Fibroblast of lung (primary cell): ENCODE measurements around the gene PLXNA2. TPM values are rescaled to one million over a fixed set of nuclear protein-coding genes. Genes with fewer than 3 reads are reported as not detected.
A peak's percentile ranks its signal among the peaks of the same experiment; 100 is the strongest.

ENCODE experiments used
- DNase-seq, 2 donors: peaks; one replicate each; pipeline versions ENCODE4 v3.0.0 to v3.0.0-alpha.2; 2010; ENCODE audit warnings: low read depth in 2 of 2
- H2AFZ ChIP-seq: 2 replicates; pipeline ENCODE4 v1.5.1; 2012; ENCODE audit warnings: low read length, control low read depth, inconsistent platforms
- H3K27ac ChIP-seq: 2 replicates; pipeline ENCODE4 v1.5.1; 2011; ENCODE audit warnings: low read length, control low read depth; ENCODE audit not compliant: insufficient read depth
- H3K27me3 ChIP-seq: 2 replicates; pipeline ENCODE4 v1.5.1; 2011; ENCODE audit warnings: mild to moderate bottlenecking, low read length; ENCODE audit not compliant: control insufficient read depth, insufficient read depth
- H3K36me3 ChIP-seq: 2 replicates; pipeline ENCODE4 v1.5.1; 2011; ENCODE audit warnings: low read length; ENCODE audit not compliant: control insufficient read depth, insufficient read depth
- H3K4me1 ChIP-seq: 2 replicates; pipeline ENCODE4 v1.5.1; 2011; ENCODE audit warnings: low read length; ENCODE audit not compliant: control insufficient read depth, insufficient read depth; ENCODE audit errors: extremely low read depth
- H3K4me2 ChIP-seq: 2 replicates; pipeline ENCODE4 v1.5.1; 2011; ENCODE audit warnings: low read length, control low read depth; ENCODE audit not compliant: insufficient read depth; ENCODE audit errors: extremely low read depth
- H3K4me3 ChIP-seq, 4 experiments: fragments of 200-600 bp in 1 of 4; sonication (generic) in 1 of 4; replicated peaks in 1 of 4; 2 replicates each; pipeline ENCODE4 v1.5.1; 2011 to 2016; ENCODE audit warnings: low read length in 4 of 4, low read depth in 3 of 4, mild to moderate bottlenecking in 3 of 4, control low read depth in 2 of 4, inconsistent platforms in 1 of 4, mixed read lengths in 1 of 4; ENCODE audit not compliant: insufficient read depth in 1 of 4; ENCODE audit errors: control extremely low read depth in 1 of 4
- H3K79me2 ChIP-seq: 2 replicates; pipeline ENCODE4 v1.5.1; 2012; ENCODE audit warnings: mild to moderate bottlenecking, low read length, inconsistent platforms; ENCODE audit not compliant: control insufficient read depth, insufficient read depth
- H3K9ac ChIP-seq: 2 replicates; pipeline ENCODE4 v1.5.1; 2011; ENCODE audit warnings: mild to moderate bottlenecking, low read length, control low read depth; ENCODE audit not compliant: insufficient read depth
- H3K9me3 ChIP-seq: 2 replicates; pipeline ENCODE4 v1.5.1; 2012; ENCODE audit warnings: low read depth, low read length; ENCODE audit not compliant: control insufficient read depth, insufficient read depth
- H4K20me1 ChIP-seq: 2 replicates; pipeline ENCODE4 v1.5.1; 2011; ENCODE audit warnings: low read length; ENCODE audit not compliant: control insufficient read depth, insufficient read depth; ENCODE audit errors: extremely low read depth
- EZH2 ChIP-seq: IDR thresholded peaks from 2 replicates; pipeline ENCODE4 v1.5.1; 2012; ENCODE audit warnings: low read length, control low read depth, mild to moderate bottlenecking; ENCODE audit errors: missing control alignments
- polyA plus RNA-seq, 2 donors: library from polyadenylated mRNA; depleted of rRNA in 1 of 2; stranded (reverse) in 1 of 2; unstranded in 1 of 2; fragments of >200 nt; gene quantifications; 2 replicates each; pipeline ENCODE4 v1.2.1, GENCODE V29; 2011 to 2012; ENCODE audit warnings: missing spikeins in 1 of 2
- total RNA-seq: library from RNA; depleted of rRNA; stranded (reverse); fragments of >200 nt; gene quantifications from 2 replicates; pipeline ENCODE4 v1.2.1, GENCODE V29; 2014
- TF ChIP-seq, protein P1 (sequence below), 2 donors: IDR thresholded peaks in 1 of 2; conservative IDR thresholded peaks in 1 of 2; 1 replicate in 1 of 2; 2 replicates in 1 of 2; pipeline ENCODE4 v1.5.1; 2011 to 2012; ENCODE audit warnings: low read length in 2 of 2, control low read depth in 1 of 2, inconsistent platforms in 1 of 2, low read depth in 1 of 2, mild to moderate bottlenecking in 1 of 2

The PLXNA2 gene
- total and polyA plus RNA-seq, 2 donors (not counting 1 experiment from before 2014, with no cell fraction given): 0.43 to 2.0 TPM

DNA sequence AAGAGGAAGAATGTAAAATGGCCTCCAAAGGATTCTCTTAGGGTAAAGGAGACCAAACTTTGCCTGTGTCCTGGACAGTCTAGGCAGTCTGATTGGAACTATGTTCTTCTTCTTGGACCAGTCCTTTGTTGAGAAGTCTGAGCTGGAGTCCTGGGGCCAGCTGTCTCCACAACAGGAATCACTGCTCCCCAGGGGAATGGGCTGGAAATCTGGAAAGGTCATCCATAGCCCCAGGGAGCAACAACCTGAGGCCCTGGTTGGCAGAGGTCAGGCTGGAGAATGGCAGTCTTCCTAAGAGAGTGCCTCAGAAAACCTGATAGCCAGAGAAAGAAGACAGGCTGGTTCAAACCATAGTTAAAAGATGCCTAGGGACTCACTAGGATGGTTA, 68.7 kb downstream of the PLXNA2 start:
- H3K27ac ChIP-seq: no peak overlapping the region
- H3K36me3 ChIP-seq: no peaks in the 10 kb centered on the region
- H3K4me3 ChIP-seq: no peak overlapping the region
- H2AFZ ChIP-seq: no peak overlapping the region
- H3K4me1 ChIP-seq: peaks cover 6% of the 10 kb centered on the region
- no peak overlapping the region for H3K9ac ChIP-seq
- TF ChIP-seq, protein P1, sequence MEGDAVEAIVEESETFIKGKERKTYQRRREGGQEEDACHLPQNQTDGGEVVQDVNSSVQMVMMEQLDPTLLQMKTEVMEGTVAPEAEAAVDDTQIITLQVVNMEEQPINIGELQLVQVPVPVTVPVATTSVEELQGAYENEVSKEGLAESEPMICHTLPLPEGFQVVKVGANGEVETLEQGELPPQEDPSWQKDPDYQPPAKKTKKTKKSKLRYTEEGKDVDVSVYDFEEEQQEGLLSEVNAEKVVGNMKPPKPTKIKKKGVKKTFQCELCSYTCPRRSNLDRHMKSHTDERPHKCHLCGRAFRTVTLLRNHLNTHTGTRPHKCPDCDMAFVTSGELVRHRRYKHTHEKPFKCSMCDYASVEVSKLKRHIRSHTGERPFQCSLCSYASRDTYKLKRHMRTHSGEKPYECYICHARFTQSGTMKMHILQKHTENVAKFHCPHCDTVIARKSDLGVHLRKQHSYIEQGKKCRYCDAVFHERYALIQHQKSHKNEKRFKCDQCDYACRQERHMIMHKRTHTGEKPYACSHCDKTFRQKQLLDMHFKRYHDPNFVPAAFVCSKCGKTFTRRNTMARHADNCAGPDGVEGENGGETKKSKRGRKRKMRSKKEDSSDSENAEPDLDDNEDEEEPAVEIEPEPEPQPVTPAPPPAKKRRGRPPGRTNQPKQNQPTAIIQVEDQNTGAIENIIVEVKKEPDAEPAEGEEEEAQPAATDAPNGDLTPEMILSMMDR (conservative IDR thresholded peaks at IDR 0.05 in 1 of 2, IDR thresholded peaks at IDR 0.05 in 1 of 2; ENCODE audit: low read depth in 1 of 2, low read length in 2 of 2): no peak
- TF ChIP-seq EZH2: no peak
- H3K4me2 ChIP-seq: no peak overlapping the region
- no peaks in the 10 kb centered on the region for H3K27me3 ChIP-seq
- H3K79me2 ChIP-seq: no peaks in the 10 kb centered on the region
- H4K20me1 ChIP-seq: no peaks in the 10 kb centered on the region
- H3K9me3 ChIP-seq: no peaks in the 10 kb centered on the region
- DNase-seq: no peak

DNA sequence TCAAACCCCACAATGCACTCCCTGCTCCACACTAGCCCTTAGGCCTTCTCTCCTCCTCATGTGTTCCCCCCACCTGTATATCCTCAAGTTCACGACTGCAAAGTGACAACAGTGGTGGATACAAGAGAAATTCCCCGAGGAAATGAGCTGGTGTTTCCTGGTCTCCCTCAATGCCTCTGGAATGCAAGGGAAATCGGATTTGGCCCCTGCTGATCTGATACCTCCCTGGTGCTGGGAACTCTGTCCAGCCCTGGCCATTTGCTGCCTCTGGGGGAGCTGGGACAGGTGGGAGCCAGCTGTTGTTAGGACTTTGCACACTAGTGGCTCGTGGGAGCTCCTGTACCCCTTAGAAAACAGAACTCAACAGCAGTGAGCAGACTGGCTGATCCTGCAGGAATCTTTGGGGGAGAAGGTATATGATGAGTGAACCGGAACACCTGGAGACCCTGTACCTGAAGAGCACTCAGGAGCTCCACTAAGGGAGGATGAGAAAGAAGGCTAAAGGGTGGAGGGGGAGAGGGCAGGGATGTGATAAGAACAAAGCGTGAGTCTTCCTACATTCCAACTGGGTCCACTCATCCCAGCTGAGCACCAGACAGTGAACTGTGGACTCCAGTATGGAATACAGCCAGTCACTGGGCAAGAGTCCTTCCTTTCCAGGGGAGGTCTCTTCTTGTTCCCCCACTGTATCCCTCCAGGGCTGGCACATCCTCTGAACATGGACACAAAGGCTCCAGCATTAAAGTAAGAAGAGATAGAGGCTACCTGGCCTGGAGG, 69.3 kb downstream of the PLXNA2 start:
- DNase-seq: peak in 1 of 2 donors; percentile 73
- H3K9ac ChIP-seq: no peak overlapping the region
- no peaks in the 10 kb centered on the region for H3K79me2 ChIP-seq
- H3K4me2 ChIP-seq: no peak overlapping the region
- TF ChIP-seq, protein P1 (conservative IDR thresholded peaks at IDR 0.05 in 1 of 2, IDR thresholded peaks at IDR 0.05 in 1 of 2; ENCODE audit: low read depth in 1 of 2, low read length in 2 of 2): no peak
- TF ChIP-seq EZH2: no peak
- H3K36me3 ChIP-seq: no peaks in the 10 kb centered on the region
- H3K4me3 ChIP-seq: no peak overlapping the region
- H4K20me1 ChIP-seq: no peaks in the 10 kb centered on the region
- no peaks in the 10 kb centered on the region for H3K9me3 ChIP-seq
- no peaks in the 10 kb centered on the region for H3K27me3 ChIP-seq
- H2AFZ ChIP-seq: no peak overlapping the region
- H3K4me1 ChIP-seq: peaks cover 6% of the 10 kb centered on the region
- no peak overlapping the region for H3K27ac ChIP-seq

DNA sequence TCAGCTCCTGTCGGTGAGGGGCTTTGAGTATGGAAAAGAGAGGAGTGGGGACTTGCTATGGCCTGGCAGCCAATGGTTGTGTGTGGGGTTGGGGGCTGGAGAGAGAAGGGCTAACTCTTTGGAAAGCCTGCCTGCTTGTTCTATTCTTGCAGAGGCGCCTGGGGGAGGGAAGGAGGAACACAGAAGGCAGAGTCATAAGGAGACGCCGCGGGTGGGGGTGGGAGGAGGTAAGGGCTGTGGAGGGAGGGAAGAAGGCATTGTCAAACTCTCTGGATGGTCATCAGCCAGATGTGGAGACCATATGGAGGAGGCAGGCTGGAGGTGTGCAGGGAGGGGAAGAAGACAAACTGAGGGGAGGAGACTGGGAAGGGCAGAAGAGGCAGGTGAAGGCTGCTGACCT, 70.0 kb downstream of the PLXNA2 start:
- Histone ChIP-seq H3K27me3 (no peaks in the 10 kb centered on the region), H3K36me3 (no peaks in the 10 kb centered on the region), H3K27ac (no peak overlapping the region), H3K9ac (no peak overlapping the region), H3K4me1 (peaks cover 6% of the 10 kb centered on the region), H3K79me2 (no peaks in the 10 kb centered on the region), H3K4me3 (no peak overlapping the region), H2AFZ (no peak overlapping the region), H4K20me1 (no peaks in the 10 kb centered on the region), H3K9me3 (no peaks in the 10 kb centered on the region), H3K4me2 (no peak overlapping the region)
- peak in 1 of 2 donors; percentile 32 for DNase-seq
- TF ChIP-seq, protein P1 (conservative IDR thresholded peaks at IDR 0.05 in 1 of 2, IDR thresholded peaks at IDR 0.05 in 1 of 2; ENCODE audit: low read depth in 1 of 2, low read length in 2 of 2): no peak
- TF ChIP-seq EZH2: no peak
